Omental fat pad (tissue), 4 donors: Measurements from ENCODE around the gene CRYBB1. TPM values are rescaled to one million over a fixed set of nuclear protein-coding genes. Genes with fewer than 3 reads are reported as not detected.

Source experiments
- ATAC-seq: fragments of 150-250 bp; one replicate; pipeline ENCODE4 v1.9.1; 2016; ENCODE audit warnings: mild to moderate bottlenecking, moderate library complexity; ENCODE audit not compliant: low FRiP score
- DNase-seq: peaks from one replicate; pipeline ENCODE4 v3.0.0-alpha.2; 2019; ENCODE audit warnings: low spot score
- CTCF ChIP-seq, 3 donors: fragments of 450-650 bp; IDR thresholded peaks; one replicate each; pipeline ENCODE4 v1.5.1; 2016 to 2017; ENCODE audit warnings: antibody characterized with exemption in 3 of 3, mild to moderate bottlenecking in 3 of 3, moderate library complexity in 2 of 3
- total RNA-seq, 4 donors: library from RNA; depleted of rRNA; stranded (reverse); fragments of >200 nt; gene quantifications; one replicate each; pipeline ENCODE4 v1.1.0, GENCODE V29; 2016

The CRYBB1 gene
- total RNA-seq, 4 donors from 2014 or later: 0.96 to 2.2 (median 1.9) TPM

- no peak for DNase-seq
- no peak for TF ChIP-seq CTCF (IDR thresholded peaks at IDR 0.05)
- no peak for ATAC-seq
Observed at GRCh38 chr22:26597026-26597425, 20.8 kb downstream of the CRYBB1 start.

GRCh38 chr22:26593763-26594162 lies 24.1 kb downstream of the CRYBB1 start:
- DNase-seq (no peak), ATAC-seq (no peak)
- no peak for TF ChIP-seq CTCF (IDR thresholded peaks at IDR 0.05)

- no peak for TF ChIP-seq CTCF (IDR thresholded peaks at IDR 0.05)
- ATAC-seq: no peak
- no peak for DNase-seq
Observed at GRCh38 chr22:26592421-26592891, 25.4 kb downstream of the CRYBB1 start.

GRCh38 chr22:26589845-26590736 lies 27.7 kb downstream of the CRYBB1 start, which contains the start of gene TPST2:
TSS of gene TPST2 (minus strand) at chr22:26590132. CDS start at chr22:26541630, 48,502 bp downstream.
- peak; percentile 88 for ATAC-seq

GRCh38 chr22:26589367-26589844 lies 28.4 kb downstream of the CRYBB1 start:
- peak; percentile 20 for ATAC-seq

More at GRCh38 chr22:26589845-26590736, 27.7 kb downstream of the CRYBB1 start, which contains the start of gene TPST2:
- TF ChIP-seq CTCF (IDR thresholded peaks at IDR 0.05): no peak
- DNase-seq: peak; percentile 45

GRCh38 chr22:26588729-26589366 lies 29.0 kb downstream of the CRYBB1 start:
- DNase-seq (no peak), ATAC-seq (no peak)
- no peak for TF ChIP-seq CTCF (IDR thresholded peaks at IDR 0.05)

More at GRCh38 chr22:26589367-26589844, 28.4 kb downstream of the CRYBB1 start:
- no peak for DNase-seq
- no peak for TF ChIP-seq CTCF (IDR thresholded peaks at IDR 0.05)
